Hepatocyte (in vitro differentiated cells): ENCODE measurements around the gene SPSB3.

ENCODE experiments used
- EZH2 ChIP-seq: fragments of 200-600 bp; sonication (generic); IDR thresholded peaks from 2 replicates; pipeline ENCODE4 v1.6.1; 2016; ENCODE audit warnings: antibody characterized with exemption, mild to moderate bottlenecking, borderline replicate concordance
- EZH2phosphoT487 ChIP-seq: fragments of 200-600 bp; sonication (generic); IDR thresholded peaks from one replicate; pipeline ENCODE4 v1.6.1; 2018; ENCODE audit warnings: antibody characterized with exemption, mild to moderate bottlenecking, low read depth, moderate library complexity; ENCODE audit not compliant: unreplicated experiment, severe bottlenecking
- TF ChIP-seq, protein P1 (sequence below): fragments of 200-600 bp; sonication (generic); IDR thresholded peaks from 2 replicates; pipeline ENCODE4 v1.5.1; 2016; ENCODE audit warnings: antibody characterized with exemption, mild to moderate bottlenecking; ENCODE audit not compliant: poor library complexity

DNA sequence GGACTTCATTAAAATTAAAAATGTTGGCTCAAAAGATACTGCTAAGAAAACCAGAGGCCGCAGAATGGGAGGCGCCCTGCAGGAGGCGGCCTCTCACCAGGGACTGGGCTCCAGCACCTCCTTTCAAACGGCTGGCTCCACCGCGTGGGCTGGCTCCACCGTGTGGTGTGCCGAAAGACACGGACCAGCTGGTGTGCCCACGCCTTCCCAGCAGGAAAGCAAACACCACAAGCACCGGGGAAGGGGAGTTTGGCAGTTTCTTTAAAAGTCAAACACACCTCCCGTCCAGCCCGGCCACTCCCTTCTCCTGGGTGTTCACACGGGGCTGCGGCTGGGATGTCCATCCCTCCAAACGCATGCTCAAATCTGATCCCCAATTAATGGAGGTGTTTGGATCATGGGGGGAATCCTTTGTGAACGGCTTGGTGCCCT is 30.4 kb upstream of the SPSB3 start:
- TF ChIP-seq, protein P1, sequence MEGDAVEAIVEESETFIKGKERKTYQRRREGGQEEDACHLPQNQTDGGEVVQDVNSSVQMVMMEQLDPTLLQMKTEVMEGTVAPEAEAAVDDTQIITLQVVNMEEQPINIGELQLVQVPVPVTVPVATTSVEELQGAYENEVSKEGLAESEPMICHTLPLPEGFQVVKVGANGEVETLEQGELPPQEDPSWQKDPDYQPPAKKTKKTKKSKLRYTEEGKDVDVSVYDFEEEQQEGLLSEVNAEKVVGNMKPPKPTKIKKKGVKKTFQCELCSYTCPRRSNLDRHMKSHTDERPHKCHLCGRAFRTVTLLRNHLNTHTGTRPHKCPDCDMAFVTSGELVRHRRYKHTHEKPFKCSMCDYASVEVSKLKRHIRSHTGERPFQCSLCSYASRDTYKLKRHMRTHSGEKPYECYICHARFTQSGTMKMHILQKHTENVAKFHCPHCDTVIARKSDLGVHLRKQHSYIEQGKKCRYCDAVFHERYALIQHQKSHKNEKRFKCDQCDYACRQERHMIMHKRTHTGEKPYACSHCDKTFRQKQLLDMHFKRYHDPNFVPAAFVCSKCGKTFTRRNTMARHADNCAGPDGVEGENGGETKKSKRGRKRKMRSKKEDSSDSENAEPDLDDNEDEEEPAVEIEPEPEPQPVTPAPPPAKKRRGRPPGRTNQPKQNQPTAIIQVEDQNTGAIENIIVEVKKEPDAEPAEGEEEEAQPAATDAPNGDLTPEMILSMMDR, result peak; percentile 57
- TF ChIP-seq EZH2 (no peak), EZH2phosphoT487 (no peak)
